ENCODE data around the gene C1QTNF9B.

GRCh38 chr13:23871616-23872220 is 25.6 kb downstream of the C1QTNF9B start:
- TF ChIP-seq CTCF (IDR thresholded peaks at IDR 0.05; ENCODE audit: low read depth, low read length, poor library complexity, severe bottlenecking) (peak; percentile 51), EZH2phosphoT487 (IDR thresholded peaks at IDR 0.05; ENCODE audit: borderline replicate concordance, low read length) (no peak)

All from DOHH2 (cell line).